Activated CD8-positive, alpha-beta memory T cell treated with anti-CD3 and anti-CD28 coated beads for 48 hours (primary cell): Measurements from ENCODE around the gene PTPRD.

ENCODE experiments used
- DNase-seq, 3 experiments: peaks; one replicate each; pipeline ENCODE4 v3.0.0-alpha.2; 2020; ENCODE audit warnings: low read depth in 2 of 3, low spot score in 2 of 3

Gene PTPRD

GRCh38 chr9:9912459-9912858 is 700.3 kb downstream of the PTPRD start:
- DNase-seq: no peak

- no peak for DNase-seq
Measured at GRCh38 chr9:9905736-9906135, 707.1 kb downstream of the PTPRD start.

- no peak for DNase-seq
Measured at GRCh38 chr9:9904041-9904440, 708.8 kb downstream of the PTPRD start.

GRCh38 chr9:9901624-9902023 is 711.2 kb downstream of the PTPRD start:
- no peak for DNase-seq

- DNase-seq: no peak
Measured at GRCh38 chr9:9893837-9894236, 719.0 kb downstream of the PTPRD start.

GRCh38 chr9:9892217-9892616 is 720.6 kb downstream of the PTPRD start:
- DNase-seq: no peak

GRCh38 chr9:9881692-9882091 is 731.1 kb downstream of the PTPRD start:
- no peak for DNase-seq

- no peak for DNase-seq
Measured at GRCh38 chr9:9874270-9874669, 738.5 kb downstream of the PTPRD start.

GRCh38 chr9:9862235-9862810 is 750.5 kb downstream of the PTPRD start:
- DNase-seq: no peak

GRCh38 chr9:9855177-9856078 is 757.4 kb downstream of the PTPRD start:
- DNase-seq: no peak

- no peak for DNase-seq
Measured at GRCh38 chr9:9847750-9848149, 765.1 kb downstream of the PTPRD start.

- DNase-seq: no peak
Measured at GRCh38 chr9:9846557-9846956, 766.2 kb downstream of the PTPRD start.

GRCh38 chr9:9820436-9820835 is 792.4 kb downstream of the PTPRD start:
- DNase-seq: no peak

GRCh38 chr9:9819886-9820285 is 792.9 kb downstream of the PTPRD start:
- no peak for DNase-seq

- no peak for DNase-seq
Measured at GRCh38 chr9:9817176-9817575, 795.6 kb downstream of the PTPRD start.

GRCh38 chr9:9804109-9804508 is 808.7 kb downstream of the PTPRD start:
- DNase-seq: no peak

GRCh38 chr9:9799287-9799686 is 813.5 kb downstream of the PTPRD start:
- DNase-seq: no peak

GRCh38 chr9:9792144-9792857 is 820.5 kb downstream of the PTPRD start:
- no peak for DNase-seq

GRCh38 chr9:9791611-9792010 is 821.2 kb downstream of the PTPRD start:
- DNase-seq: no peak

GRCh38 chr9:9790216-9790872 is 822.5 kb downstream of the PTPRD start:
- DNase-seq: no peak

GRCh38 chr9:9783711-9784110 is 829.1 kb downstream of the PTPRD start:
- DNase-seq: no peak

- DNase-seq: no peak
Measured at GRCh38 chr9:9783211-9783610, 829.6 kb downstream of the PTPRD start.
